HG03520 (cell line): Measurements from ENCODE around the gene USP49.

Source experiments
- ATAC-seq: cut with Tn5 transposase; IDR thresholded peaks from one replicate; pipeline ENCODE4 v1.9.1; 2021; ENCODE audit warnings: mild to moderate bottlenecking, moderate library complexity; ENCODE audit not compliant: unreplicated experiment

USP49 gene

GRCh38 chr6:41877051-41877680 is 18.0 kb downstream of the USP49 start:
- no peak for ATAC-seq

- no peak for ATAC-seq
These were observed 20.4 kb downstream of the USP49 start for GRCh38 chr6:41874741-41875140.

GRCh38 chr6:41872147-41872546 is 23.0 kb downstream of the USP49 start:
- ATAC-seq = no peak

GRCh38 chr6:41871691-41872090 is 23.5 kb downstream of the USP49 start:
- ATAC-seq = no peak

- ATAC-seq = no peak
These were observed 35.8 kb downstream of the USP49 start for GRCh38 chr6:41859356-41859755.

- no peak for ATAC-seq
These were observed 36.5 kb downstream of the USP49 start for GRCh38 chr6:41858703-41859102.

- ATAC-seq = no peak
These were observed 44.3 kb downstream of the USP49 start for GRCh38 chr6:41850861-41851260.

- no peak for ATAC-seq
These were observed 48.4 kb downstream of the USP49 start for GRCh38 chr6:41846666-41847237.

- ATAC-seq = no peak
These were observed 52.0 kb downstream of the USP49 start for GRCh38 chr6:41843178-41843577.

- no peak for ATAC-seq
These were observed 54.8 kb downstream of the USP49 start for GRCh38 chr6:41840326-41840725.

GRCh38 chr6:41836660-41837052 is 58.5 kb downstream of the USP49 start:
- no peak for ATAC-seq

GRCh38 chr6:41836022-41836659 is 59.0 kb downstream of the USP49 start:
- no peak for ATAC-seq

- no peak for ATAC-seq
These were observed 62.9 kb downstream of the USP49 start for GRCh38 chr6:41832263-41832662.

GRCh38 chr6:41826343-41827022 is 68.7 kb downstream of the USP49 start:
- no peak for ATAC-seq

- ATAC-seq = no peak
These were observed 70.3 kb downstream of the USP49 start for GRCh38 chr6:41824571-41825569.

GRCh38 chr6:41823178-41823577 is 72.0 kb downstream of the USP49 start:
- ATAC-seq = no peak

GRCh38 chr6:41822021-41822420 is 73.2 kb downstream of the USP49 start:
- no peak for ATAC-seq

- no peak for ATAC-seq
These were observed 73.9 kb downstream of the USP49 start for GRCh38 chr6:41821266-41821665.

GRCh38 chr6:41818271-41819054 is 76.7 kb downstream of the USP49 start:
- ATAC-seq = no peak

GRCh38 chr6:41815587-41815986 is 79.6 kb downstream of the USP49 start:
- ATAC-seq = no peak
